Measurements from ENCODE around the gene SPEN.

DNA sequence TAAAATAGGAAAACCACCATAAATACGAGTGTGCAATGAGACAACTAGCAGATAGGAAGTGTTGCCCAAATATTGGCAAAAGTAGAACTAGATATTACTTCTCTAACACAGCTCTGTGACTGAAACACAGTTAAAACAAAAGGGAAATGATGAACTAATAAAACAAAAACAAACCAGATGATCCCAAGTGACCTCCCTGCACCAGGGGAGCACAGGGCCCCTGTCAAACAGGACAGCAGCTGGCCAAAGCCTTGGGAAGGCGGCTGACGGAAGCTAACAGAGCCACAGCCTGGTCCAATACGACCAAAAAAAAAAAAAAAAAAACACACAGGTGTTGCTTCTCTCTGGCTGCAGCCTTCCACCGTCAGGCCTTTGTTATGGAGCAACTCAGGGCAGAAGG is 110.6 kb downstream of the SPEN start:
- TF ChIP-seq, protein P1, sequence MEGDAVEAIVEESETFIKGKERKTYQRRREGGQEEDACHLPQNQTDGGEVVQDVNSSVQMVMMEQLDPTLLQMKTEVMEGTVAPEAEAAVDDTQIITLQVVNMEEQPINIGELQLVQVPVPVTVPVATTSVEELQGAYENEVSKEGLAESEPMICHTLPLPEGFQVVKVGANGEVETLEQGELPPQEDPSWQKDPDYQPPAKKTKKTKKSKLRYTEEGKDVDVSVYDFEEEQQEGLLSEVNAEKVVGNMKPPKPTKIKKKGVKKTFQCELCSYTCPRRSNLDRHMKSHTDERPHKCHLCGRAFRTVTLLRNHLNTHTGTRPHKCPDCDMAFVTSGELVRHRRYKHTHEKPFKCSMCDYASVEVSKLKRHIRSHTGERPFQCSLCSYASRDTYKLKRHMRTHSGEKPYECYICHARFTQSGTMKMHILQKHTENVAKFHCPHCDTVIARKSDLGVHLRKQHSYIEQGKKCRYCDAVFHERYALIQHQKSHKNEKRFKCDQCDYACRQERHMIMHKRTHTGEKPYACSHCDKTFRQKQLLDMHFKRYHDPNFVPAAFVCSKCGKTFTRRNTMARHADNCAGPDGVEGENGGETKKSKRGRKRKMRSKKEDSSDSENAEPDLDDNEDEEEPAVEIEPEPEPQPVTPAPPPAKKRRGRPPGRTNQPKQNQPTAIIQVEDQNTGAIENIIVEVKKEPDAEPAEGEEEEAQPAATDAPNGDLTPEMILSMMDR (IDR thresholded peaks at IDR 0.05 in 2 of 3, conservative IDR thresholded peaks at IDR 0.05 in 1 of 3; ENCODE audit: control insufficient read depth in 2 of 3, extremely low read depth in 1 of 3, insufficient read depth in 1 of 3, low read depth in 3 of 3, low read length in 3 of 3) = no peak
- TF ChIP-seq, protein P2, sequence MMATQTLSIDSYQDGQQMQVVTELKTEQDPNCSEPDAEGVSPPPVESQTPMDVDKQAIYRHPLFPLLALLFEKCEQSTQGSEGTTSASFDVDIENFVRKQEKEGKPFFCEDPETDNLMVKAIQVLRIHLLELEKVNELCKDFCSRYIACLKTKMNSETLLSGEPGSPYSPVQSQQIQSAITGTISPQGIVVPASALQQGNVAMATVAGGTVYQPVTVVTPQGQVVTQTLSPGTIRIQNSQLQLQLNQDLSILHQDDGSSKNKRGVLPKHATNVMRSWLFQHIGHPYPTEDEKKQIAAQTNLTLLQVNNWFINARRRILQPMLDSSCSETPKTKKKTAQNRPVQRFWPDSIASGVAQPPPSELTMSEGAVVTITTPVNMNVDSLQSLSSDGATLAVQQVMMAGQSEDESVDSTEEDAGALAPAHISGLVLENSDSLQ (IDR thresholded peaks at IDR 0.05) = no peak
- TF ChIP-seq EP300 (IDR thresholded peaks at IDR 0.05; ENCODE audit: borderline replicate concordance in 1 of 2, control insufficient read depth in 1 of 2, low read depth in 2 of 2, low read length in 2 of 2) (no peak), FOXM1 (IDR thresholded peaks at IDR 0.05; ENCODE audit: low read depth, low read length) (no peak), ESRRA (IDR thresholded peaks at IDR 0.05; ENCODE audit: low read length) (no peak), SREBF1 (IDR thresholded peaks at IDR 0.05; ENCODE audit: low read length) (no peak), CHD2 (IDR thresholded peaks at IDR 0.05; ENCODE audit: borderline replicate concordance, low read depth, low read length) (no peak), BRCA1 (IDR thresholded peaks at IDR 0.05; ENCODE audit: low read depth, low read length) (no peak), TCF12 (IDR thresholded peaks at IDR 0.05; ENCODE audit: low read depth, low read length) (no peak)
- TF ChIP-seq, protein P3, sequence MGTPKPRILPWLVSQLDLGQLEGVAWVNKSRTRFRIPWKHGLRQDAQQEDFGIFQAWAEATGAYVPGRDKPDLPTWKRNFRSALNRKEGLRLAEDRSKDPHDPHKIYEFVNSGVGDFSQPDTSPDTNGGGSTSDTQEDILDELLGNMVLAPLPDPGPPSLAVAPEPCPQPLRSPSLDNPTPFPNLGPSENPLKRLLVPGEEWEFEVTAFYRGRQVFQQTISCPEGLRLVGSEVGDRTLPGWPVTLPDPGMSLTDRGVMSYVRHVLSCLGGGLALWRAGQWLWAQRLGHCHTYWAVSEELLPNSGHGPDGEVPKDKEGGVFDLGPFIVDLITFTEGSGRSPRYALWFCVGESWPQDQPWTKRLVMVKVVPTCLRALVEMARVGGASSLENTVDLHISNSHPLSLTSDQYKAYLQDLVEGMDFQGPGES (IDR thresholded peaks at IDR 0.05) = no peak
- TF ChIP-seq, protein P4, sequence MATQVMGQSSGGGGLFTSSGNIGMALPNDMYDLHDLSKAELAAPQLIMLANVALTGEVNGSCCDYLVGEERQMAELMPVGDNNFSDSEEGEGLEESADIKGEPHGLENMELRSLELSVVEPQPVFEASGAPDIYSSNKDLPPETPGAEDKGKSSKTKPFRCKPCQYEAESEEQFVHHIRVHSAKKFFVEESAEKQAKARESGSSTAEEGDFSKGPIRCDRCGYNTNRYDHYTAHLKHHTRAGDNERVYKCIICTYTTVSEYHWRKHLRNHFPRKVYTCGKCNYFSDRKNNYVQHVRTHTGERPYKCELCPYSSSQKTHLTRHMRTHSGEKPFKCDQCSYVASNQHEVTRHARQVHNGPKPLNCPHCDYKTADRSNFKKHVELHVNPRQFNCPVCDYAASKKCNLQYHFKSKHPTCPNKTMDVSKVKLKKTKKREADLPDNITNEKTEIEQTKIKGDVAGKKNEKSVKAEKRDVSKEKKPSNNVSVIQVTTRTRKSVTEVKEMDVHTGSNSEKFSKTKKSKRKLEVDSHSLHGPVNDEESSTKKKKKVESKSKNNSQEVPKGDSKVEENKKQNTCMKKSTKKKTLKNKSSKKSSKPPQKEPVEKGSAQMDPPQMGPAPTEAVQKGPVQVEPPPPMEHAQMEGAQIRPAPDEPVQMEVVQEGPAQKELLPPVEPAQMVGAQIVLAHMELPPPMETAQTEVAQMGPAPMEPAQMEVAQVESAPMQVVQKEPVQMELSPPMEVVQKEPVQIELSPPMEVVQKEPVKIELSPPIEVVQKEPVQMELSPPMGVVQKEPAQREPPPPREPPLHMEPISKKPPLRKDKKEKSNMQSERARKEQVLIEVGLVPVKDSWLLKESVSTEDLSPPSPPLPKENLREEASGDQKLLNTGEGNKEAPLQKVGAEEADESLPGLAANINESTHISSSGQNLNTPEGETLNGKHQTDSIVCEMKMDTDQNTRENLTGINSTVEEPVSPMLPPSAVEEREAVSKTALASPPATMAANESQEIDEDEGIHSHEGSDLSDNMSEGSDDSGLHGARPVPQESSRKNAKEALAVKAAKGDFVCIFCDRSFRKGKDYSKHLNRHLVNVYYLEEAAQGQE (IDR thresholded peaks at IDR 0.05; ENCODE audit: low read depth, low read length) = no peak
- TF ChIP-seq, protein P5, sequence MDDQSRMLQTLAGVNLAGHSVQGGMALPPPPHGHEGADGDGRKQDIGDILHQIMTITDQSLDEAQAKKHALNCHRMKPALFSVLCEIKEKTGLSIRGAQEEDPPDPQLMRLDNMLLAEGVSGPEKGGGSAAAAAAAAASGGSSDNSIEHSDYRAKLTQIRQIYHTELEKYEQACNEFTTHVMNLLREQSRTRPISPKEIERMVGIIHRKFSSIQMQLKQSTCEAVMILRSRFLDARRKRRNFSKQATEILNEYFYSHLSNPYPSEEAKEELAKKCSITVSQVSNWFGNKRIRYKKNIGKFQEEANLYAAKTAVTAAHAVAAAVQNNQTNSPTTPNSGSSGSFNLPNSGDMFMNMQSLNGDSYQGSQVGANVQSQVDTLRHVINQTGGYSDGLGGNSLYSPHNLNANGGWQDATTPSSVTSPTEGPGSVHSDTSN (IDR thresholded peaks at IDR 0.05; ENCODE audit: insufficient replicate concordance, low read depth, low read length) = no peak
- TF ChIP-seq, protein P6, sequence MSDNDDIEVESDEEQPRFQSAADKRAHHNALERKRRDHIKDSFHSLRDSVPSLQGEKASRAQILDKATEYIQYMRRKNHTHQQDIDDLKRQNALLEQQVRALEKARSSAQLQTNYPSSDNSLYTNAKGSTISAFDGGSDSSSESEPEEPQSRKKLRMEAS (IDR thresholded peaks at IDR 0.05; ENCODE audit: low read depth, low read length) = no peak
